Activated naive CD8-positive, alpha-beta T cell treated with anti-CD3 and anti-CD28 coated beads, Interleukin-2, amount 50 U/mL, for 16 hours (primary cell): ENCODE data around the gene MIF4GD.
"Not testable (repeated sequence)": the region's sequence is repeated elsewhere in the genome, so short reads cannot be mapped to it uniquely, and the experiment has no call there.

Source experiments
- DNase-seq: peaks from one replicate; pipeline ENCODE4 v3.0.0-alpha.2; 2020; ENCODE audit warnings: low read depth, low spot score

Gene MIF4GD

GRCh38 chr17:75260641-75261335 is 10.2 kb downstream of the MIF4GD start:
- no peak for DNase-seq

- not testable (repeated sequence) for DNase-seq
Observed at GRCh38 chr17:75257228-75257627, 13.8 kb downstream of the MIF4GD start.

DNA sequence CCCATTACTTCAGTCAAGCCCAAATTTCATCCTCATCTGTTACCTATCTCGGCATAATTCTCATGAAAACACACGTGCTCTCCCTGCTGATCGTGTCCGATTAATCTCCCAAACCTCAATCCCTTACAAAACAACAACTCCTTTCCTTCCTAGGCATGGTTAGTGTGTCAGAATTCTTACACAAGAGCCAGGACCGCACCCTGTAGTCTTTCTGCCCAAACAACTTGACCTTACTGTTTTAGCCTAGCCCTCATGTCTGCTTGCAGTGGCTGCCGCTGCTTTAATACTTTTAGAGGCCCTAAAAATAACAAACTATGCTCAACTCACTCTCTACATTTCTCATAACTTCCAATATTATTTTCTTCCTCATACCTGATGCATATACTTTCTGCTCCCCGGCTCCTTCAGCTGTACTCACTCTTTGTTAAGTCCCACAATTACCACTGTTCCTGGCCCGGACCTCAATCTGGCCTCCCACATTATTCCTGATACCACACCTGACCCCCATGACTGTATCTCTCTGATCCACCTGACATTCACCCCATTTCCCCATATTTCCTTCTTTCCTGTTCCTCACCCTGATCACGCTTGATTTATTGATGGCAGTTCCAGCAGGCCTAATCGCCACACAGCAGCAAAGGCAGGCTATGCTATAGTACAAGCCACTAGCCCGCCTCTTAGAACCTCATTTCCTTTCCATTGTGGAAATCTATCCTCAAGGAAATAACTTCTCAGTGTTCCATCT is 14.9 kb downstream of the MIF4GD start:
- not testable (repeated sequence) for DNase-seq

DNA sequence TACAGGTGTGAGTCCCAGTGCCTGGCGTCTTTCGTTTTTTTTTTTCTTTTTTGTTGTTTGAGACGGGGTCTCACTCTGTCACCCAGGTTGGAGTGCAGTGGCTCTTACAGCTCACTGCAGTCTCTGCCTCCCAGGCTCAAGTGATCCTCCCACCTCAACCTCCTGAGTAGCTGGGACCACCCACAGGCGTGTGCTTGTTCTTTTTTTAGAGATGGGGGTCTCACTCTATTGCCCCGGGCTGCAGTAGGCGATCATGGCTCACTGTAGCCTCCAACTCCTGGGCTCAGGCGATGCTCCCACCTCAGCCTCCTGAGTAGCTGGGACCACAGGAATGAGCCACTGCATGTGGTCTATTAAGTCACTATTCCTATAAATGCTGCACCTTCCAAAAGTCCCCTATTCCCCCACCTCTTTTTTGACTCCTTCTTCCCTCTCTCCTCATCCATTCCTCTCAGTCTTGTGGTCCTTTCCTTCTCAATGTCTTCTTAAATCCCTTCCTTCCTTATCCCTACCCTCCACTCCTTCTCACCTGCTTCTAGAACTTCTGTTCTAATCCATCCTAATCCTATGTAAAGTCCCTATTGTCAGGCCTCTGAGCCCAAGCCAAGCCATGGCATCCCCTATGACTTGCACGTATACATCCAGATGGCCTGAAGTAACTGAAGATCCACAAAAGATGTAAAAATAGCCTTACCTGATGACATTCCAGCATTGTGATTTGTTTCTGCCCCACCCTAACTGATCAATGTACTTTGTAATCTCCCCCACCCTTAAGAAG is 18.8 kb downstream of the MIF4GD start:
- DNase-seq, result no peak

- DNase-seq, result peak; percentile 76
Observed at GRCh38 chr17:75250009-75250471, 21.0 kb downstream of the MIF4GD start.

GRCh38 chr17:75249564-75249963 is 21.5 kb downstream of the MIF4GD start:
- DNase-seq, result no peak

DNA sequence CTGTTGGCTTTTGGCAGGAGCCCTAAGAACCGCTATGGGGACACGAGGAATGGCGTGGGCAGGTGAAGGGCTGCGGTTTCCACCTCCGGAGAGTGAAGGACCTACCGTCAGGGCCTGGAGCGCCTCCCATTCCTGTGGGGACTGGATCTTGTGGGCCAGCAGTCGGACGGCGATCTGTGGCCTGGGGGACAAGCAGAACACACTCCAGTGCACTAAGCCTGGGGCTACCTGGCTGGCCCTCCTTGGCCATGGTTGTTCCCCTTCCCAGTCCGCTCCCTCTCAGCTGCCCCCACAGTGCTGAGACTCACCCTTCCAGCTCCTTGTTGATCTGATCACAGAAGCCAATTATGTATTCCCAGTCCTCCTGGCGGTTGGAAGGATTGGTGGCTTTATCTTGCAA is 24.6 kb downstream of the MIF4GD start:
- no peak for DNase-seq

GRCh38 chr17:75245011-75245410 is 26.0 kb downstream of the MIF4GD start:
- DNase-seq, result no peak

DNA sequence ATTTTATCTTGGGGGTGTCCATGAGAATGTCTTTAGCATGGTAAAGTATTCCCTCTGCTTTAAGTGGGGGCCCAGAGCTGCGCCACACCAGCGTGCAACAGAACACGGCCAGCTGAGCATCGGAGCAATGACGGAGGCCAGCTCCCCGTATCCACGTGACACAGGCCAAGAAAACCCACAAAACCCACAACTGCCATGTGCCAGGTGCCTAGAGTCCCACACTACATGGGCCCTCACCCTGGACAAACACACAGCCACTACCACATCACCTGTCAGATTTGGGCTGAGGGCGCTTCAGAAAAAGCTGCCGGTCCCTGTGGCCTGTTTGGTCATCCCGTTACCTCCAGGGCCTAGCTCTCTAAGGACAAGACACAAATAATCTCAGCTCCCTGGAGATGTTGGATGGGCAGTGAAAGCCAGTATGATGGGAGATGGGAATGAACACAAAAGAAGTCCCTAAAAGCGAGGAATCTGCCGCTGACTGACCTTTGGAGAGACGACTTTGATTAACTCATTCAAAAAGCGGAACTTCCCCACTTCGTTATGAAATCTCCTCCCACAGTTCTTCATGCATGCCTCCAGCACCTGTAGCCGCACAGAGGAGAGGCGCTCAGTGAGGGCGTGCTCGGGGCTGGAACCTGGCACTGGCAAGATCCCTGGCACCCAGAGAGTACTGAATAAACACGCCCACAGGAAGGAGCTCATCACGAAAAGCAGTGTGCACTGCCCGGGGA is 26.7 kb downstream of the MIF4GD start:
- no peak for DNase-seq

GRCh38 chr17:75242461-75243042 is 28.5 kb downstream of the MIF4GD start:
- no peak for DNase-seq

DNA sequence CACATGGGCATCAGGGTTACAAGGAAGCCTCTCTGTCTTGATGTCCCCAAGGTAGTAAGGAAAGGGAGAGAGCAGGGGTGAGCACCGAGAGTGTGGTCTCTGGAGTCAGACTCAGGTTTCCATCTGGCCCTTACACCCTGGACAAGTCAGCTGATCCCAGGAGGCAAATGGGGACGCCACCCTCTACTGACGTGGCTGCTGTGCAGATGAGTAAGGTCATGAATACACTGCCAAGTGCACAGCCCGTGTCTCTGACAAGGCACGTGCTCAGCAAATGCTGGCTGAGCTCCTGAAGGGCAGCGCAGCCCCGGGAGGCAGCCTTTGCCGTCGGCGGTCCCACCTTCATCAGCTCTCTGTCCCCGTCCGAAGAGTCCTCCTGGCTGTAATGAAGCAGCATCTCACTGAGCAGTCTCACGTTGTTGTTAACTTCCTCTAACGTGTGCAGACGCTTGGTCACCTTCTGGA is 29.0 kb downstream of the MIF4GD start:
- no peak for DNase-seq

DNA sequence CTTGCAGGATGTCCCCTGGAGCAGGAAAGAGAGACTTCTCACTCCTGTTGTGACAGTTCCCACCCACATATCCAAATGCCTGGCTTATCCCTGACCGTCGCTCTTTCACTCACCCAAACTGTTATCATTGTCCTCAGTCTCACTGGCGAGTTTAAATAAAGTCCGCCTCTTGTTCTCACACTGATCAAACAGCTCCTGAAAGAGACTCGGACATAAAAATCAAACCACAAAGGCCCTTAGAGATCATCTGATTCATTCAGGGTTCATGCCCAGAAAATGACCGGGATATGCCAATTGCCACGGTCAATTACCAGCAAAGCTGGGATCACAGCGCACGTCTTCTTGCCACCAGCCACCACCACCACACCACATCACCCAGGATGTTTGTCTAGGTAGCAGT is 29.5 kb downstream of the MIF4GD start:
- DNase-seq, result no peak

DNA sequence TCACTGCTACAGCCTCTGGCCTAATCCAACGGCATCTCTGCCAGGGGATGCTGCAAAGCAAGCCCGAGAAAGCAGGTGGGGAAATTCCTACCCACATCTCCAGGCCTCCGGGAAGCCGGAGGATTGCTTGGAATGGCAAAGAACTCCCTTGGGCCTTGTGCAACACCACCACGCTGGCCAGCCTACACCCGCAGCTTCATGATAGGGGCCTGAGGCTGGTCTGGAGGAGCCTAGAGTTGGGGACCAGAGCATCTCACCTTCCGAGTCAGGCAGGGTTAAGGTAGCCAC is 29.9 kb downstream of the MIF4GD start:
- DNase-seq, result no peak

DNA sequence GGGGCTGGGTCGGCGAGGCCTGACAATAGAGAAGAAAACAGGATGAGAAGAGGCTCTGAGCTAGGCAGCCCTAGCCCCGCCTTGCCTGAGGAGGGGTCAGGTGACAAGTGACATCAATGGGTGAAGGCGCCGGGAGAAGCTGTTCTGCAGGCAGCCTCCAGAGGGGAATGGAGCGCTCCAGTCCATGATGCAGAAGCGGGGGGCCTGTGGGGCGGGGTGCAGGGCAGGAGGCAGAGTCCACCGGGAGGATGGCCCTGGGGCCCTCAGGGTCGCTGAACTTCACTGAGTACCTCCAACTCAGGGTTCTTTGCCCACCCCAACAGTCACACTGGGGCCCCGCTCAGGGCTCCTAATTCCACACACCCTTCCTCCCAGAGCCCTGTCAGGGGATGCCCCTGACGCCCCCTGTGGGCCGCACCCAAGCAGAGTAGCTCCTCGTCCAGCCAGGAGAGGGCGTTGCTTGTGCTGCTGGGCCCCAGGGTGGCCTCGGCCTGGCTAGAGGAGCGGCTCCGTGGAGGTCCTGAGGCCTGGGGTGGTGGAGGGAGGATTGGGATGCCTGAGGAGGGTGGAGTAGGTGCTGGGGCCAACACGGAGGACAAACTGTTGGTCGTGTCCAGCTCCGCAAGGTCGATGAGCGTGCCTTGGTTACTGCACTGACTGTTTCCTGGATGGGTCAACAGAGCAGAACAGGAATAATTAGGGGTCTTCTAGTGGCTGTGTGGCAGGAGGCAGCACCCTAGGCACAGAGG is 30.5 kb downstream of the MIF4GD start:
- peak; percentile 30 for DNase-seq

GRCh38 chr17:75239778-75240393 is 31.1 kb downstream of the MIF4GD start:
- no peak for DNase-seq

DNA sequence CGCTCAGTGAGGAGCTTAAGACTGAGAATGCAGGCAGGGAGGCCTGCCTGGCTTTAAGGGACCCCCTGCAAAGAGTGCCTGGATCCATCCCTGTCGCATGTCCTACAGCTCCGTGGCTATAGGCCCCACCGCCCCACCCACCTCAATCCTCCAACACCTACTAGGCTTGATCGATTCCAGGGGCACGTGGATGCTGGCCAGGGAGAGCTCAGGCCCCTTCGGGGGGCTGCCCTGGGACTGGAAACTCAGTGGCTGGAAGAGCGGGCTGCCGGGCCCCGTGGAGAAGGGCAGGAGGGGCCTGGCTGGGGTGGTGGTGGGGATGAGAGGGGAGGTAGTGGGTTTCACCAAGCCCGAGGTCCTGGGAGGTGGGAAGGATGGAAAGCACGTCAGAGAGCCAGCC is 31.8 kb downstream of the MIF4GD start:
- DNase-seq, result no peak

DNA sequence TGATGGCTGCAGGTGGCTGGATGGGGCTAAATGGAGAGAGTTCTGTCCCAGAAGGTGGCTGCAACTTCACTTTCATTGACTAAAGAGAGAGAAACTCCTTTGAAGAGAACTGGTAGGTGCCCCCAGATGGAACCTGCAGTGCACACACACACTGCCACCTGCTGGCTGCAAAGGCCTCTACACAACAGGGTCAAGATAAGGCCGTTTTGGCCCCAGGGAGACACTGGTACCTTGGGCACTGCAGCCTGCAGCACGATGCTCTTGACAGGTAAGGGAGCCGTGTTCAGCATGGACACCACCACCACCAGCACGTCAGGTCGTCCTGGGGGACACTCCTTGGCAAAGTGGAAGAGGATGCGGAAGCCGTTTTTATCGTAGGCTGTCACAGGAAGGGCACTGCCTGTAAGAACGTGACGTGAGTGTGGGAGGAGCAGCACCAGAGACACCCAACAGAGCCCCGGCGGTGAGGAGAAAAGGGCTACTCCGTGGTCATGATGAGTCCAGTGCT is 32.3 kb downstream of the MIF4GD start:
- DNase-seq, result peak; percentile 29

DNA sequence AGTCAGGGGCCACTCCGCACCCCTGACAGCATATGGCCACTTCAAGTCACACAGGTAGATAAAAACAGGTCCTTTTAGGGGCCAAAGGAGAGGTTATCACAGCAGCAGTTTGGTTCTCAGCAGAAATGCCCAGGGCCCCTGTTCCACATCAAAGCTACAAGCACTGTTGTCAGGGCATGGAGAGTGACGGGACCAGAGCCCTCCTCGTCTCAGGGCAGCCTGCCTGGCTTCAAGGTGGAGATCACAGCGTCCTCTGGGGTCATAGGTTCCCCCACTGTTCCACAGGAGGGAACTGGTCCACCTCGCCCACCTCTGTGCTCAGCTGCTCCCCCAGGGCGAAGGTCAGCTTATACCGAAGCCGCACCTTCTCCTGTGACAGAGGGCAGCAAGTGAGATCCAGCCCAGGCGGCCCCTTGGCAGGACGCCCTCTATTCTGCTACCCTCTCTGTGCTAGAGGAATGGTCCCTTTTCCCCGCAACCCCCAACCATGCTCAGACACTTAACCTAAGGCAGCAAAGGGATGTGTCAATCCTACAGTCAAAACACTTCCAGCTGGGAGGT is 32.9 kb downstream of the MIF4GD start:
- DNase-seq, result no peak

DNA sequence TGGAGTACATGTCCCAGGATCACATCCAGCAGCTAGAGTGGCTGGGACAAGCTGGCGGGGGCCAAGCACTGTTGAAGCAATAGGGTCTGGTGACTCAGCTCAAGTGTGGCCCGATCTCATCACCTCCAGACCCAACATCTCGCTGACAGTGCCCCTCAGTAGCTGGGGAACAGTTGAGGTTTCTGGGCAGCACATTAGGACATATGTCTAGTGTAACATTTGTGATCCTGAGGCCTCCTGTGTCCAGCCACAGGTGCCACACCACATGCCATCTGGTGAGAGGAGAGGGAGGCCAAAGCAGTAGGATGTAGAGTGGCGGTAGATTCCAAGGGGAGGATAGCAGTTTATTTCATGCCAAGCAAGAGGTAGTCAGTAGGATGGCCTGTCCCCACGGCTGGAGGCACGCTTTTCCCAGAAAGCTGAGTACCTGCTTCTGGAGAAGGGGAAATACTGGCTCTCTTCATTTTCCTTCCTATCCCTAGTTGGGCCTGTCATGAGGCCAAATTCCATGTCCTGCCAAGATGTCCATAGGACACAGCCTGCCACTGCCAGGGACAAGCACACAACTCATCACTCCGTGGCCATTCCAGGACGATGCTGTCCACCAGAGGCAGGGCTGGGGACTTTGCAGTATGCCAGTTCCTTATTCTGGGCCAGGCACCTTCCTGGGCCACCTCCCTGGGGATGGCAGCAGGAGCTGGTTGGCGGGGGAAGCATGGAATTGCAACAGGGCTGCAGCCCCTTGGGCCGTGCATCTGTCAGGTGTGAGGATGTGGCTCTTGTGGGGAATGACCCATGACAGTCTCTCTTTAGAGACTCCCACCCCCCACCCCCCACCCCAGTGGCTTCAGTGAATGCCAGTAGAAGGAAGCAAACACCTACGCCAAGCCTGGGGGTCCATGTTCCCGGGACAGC is 33.7 kb downstream of the MIF4GD start:
- DNase-seq, result no peak
